Measurements from ENCODE around the gene RHBDD1.

Gene RHBDD1

DNA sequence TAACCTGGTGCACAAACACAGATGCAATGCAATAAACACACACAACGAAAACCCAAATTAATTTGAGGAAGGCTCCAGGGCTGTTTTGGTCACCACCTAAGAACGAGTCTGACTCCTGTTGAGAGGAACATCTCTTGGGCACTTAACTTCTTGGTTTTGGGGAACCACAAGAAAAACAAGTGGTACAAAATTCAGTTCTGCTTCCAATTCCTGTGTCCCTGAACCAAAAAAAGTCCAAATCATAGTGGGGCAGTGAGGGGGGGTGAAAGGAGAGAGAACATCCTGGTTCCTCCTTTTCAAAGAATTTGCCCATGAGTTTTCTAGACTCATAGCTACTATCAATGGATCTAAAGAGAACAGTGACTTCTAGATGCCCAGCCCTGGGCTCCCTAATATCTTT lies 184.6 kb downstream of the RHBDD1 start:
- no peak overlapping the region for H3K4me3 ChIP-seq (ENCODE audit: low read depth, low read length)
- no peak for DNase-seq (ENCODE audit: low read depth)
- no peak for TF ChIP-seq CTCF (conservative IDR thresholded peaks at IDR 0.05; ENCODE audit: low read depth, low read length)

- DNase-seq (ENCODE audit: low read depth), result peak; percentile 16
- TF ChIP-seq CTCF (conservative IDR thresholded peaks at IDR 0.05; ENCODE audit: low read depth, low read length), result no peak
- no peak overlapping the region for H3K4me3 ChIP-seq (ENCODE audit: low read depth, low read length)
Measured at GRCh38 chr2:227022608-227023007, 186.8 kb downstream of the RHBDD1 start.

DNA sequence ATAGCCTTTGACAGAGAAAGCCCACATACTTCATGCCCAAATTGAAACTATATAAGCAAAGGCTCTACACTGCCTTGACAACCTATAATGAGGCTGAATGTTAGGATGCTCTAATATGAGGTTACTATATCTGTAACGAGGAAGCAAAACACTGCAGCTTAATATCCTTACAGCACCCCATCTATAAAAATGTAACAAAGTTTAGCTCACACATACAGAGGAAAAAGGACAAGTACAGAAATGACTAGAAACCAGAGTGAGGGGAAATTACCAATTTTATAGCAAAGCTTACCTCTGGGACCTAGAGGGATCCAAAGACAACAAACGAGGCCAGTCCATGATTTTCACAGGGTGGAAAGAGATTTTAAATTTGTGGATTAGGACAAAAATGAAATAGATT lies 189.7 kb downstream of the RHBDD1 start:
- no peak for TF ChIP-seq CTCF (conservative IDR thresholded peaks at IDR 0.05; ENCODE audit: low read depth, low read length)
- H3K4me3 ChIP-seq (ENCODE audit: low read depth, low read length), result no peak overlapping the region
- DNase-seq (ENCODE audit: low read depth), result no peak

DNA sequence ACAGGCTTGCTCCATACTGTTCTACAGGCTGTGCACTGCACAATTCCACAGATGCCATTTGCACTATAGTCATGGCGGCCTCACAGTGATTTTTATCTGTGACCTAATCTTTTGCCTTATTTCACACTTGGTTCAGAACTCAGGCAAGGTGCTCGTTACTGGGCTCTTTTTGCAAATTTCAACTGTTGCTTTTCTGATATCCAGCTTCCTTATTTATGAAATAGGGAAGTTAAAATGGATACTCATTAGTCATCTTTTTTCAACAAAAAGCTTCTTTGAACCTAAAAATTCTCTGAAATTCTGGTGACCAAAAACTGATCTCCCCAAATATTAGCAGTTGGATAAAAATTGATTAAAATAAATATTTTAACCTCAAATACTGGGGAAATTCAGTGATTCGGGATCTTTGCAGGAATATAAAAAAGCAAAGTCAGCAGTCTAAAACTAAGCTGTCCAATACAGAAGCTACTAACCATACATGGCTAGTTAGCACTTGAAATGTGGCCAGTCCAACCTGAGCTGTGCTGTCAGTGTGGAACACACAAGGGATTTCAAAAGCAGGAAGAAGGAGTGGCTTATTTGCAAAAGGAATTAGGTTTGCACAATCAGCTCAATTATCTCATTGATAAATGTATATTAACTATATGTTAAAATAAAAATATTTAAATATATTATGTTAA lies 193.7 kb downstream of the RHBDD1 start:
- DNase-seq (ENCODE audit: low read depth), result peak; percentile 25
- TF ChIP-seq CTCF (conservative IDR thresholded peaks at IDR 0.05; ENCODE audit: low read depth, low read length), result no peak
- no peak overlapping the region for H3K4me3 ChIP-seq (ENCODE audit: low read depth, low read length)

DNA sequence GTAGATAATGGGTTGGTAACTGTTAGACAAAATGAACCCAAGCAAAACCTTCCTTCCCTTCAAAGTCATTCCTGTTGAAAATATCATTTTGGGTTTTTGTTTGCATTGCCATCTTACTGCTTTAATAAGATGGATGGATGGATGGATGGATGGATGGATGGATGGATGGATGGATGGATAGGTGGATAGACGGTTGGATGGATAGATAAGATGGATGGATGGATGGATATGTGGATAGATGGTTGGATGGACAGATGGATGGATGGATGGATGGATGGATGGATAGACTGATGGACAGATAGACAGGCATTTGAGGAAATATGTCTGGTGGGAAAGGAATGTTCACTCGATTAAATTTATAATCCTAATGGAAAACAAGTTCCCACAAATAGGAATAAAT lies 194.9 kb downstream of the RHBDD1 start:
- no peak for TF ChIP-seq CTCF (conservative IDR thresholded peaks at IDR 0.05; ENCODE audit: low read depth, low read length)
- no peak for DNase-seq (ENCODE audit: low read depth)
- H3K4me3 ChIP-seq (ENCODE audit: low read depth, low read length), result no peak overlapping the region

- H3K4me3 ChIP-seq (ENCODE audit: low read depth, low read length), result no peak overlapping the region
- no peak for TF ChIP-seq CTCF (conservative IDR thresholded peaks at IDR 0.05; ENCODE audit: low read depth, low read length)
- no peak for DNase-seq (ENCODE audit: low read depth)
Measured at GRCh38 chr2:227031379-227031778, 195.5 kb downstream of the RHBDD1 start.

DNA sequence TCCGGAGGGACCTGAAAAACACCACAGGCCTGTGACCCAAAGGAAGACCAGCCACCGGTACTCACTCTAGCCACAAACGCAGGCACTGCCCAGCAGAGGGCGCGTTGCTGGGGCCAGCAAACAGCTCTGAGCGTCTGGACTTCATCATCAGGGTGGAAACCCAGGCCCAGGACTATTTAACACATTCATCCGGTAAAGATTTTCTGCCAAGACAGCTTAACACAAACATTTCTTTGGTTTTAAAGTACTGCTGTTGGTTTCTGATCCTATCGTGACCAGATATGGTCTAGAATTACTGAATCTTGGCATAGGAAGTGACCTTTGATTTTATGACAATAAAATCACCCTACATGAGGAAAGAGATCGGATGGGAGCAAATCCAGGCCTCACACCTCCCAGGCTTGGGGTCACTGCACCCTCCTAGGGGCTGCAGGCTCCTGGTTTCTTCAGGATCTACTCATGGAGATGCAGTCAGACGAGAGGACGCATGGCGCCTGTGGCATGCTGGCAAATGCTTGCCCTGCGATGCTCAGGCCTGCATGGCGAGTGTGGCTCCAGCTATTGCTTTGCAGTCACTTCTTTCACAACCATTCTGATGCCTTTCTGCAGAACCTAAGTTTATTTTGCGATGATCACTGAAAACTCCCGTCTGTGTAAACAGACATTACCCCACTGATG lies 197.8 kb downstream of the RHBDD1 start:
- H3K4me3 ChIP-seq (ENCODE audit: low read depth, low read length), result no peak overlapping the region
- peak; percentile 65 for DNase-seq (ENCODE audit: low read depth)
- TF ChIP-seq CTCF (conservative IDR thresholded peaks at IDR 0.05; ENCODE audit: low read depth, low read length), result peak; percentile 93

All from choroid plexus epithelial cell (primary cell).